ENCODE results near the gene STK11. TPM values are rescaled to one million over a fixed set of nuclear protein-coding genes. Genes with fewer than 3 reads are reported as not detected.
A peak's percentile ranks its signal among the peaks of the same experiment; 100 is the strongest.

Gene STK11
- 14.9 TPM for polyA plus RNA-seq

GRCh38 chr19:1205114-1206099 lies at the start of gene STK11:
STK11 (plus strand) TSS chr19:1205778; CDS start chr19:1206914, 1,136 bp downstream.
- peak within 1 kb of the TSS; percentile 89 to 99 (median 98) for H3K4me3 Mint-ChIP-seq
- H3K36me3 Mint-ChIP-seq: no peaks in the 10 kb centered on the region
- peak within 1 kb of the TSS; percentile 94 to 96 (median 94) for H3K27ac Mint-ChIP-seq
- H3K27me3 Mint-ChIP-seq: no peaks in the 10 kb centered on the region
- no peaks in the 10 kb centered on the region for H3K9me3 Mint-ChIP-seq
- peaks cover 3 to 12% (median 8%) of the 10 kb centered on the region in 3 donors for H3K4me1 Mint-ChIP-seq

GRCh38 chr19:1156305-1156801 lies 49.2 kb upstream of the STK11 start:
- peaks cover 0 to 4% (median 0%) of the 10 kb centered on the region in 3 donors for H3K4me1 Mint-ChIP-seq
- no peak overlapping the region for H3K4me3 Mint-ChIP-seq
- no peaks in the 10 kb centered on the region for H3K9me3 Mint-ChIP-seq
- H3K27ac Mint-ChIP-seq: no peak overlapping the region
- H3K36me3 Mint-ChIP-seq: no peaks in the 10 kb centered on the region
- H3K27me3 Mint-ChIP-seq: no peaks in the 10 kb centered on the region

- peaks cover 0 to 7% (median 0%) of the 10 kb centered on the region in 3 donors for H3K4me1 Mint-ChIP-seq
- no peaks in the 10 kb centered on the region for H3K27me3 Mint-ChIP-seq
- no peak overlapping the region for H3K4me3 Mint-ChIP-seq
- no peaks in the 10 kb centered on the region for H3K36me3 Mint-ChIP-seq
- H3K9me3 Mint-ChIP-seq: no peaks in the 10 kb centered on the region
- H3K27ac Mint-ChIP-seq: no peak overlapping the region
These were observed 48.6 kb upstream of the STK11 start for GRCh38 chr19:1156830-1157615.

- Mint-ChIP-seq H3K4me3 (no peak overlapping the region), H3K27ac (no peak overlapping the region), H3K27me3 (no peaks in the 10 kb centered on the region), H3K9me3 (no peaks in the 10 kb centered on the region), H3K4me1 (peaks cover 0 to 10% (median 6%) of the 10 kb centered on the region in 3 donors), H3K36me3 (peaks cover 3% of the 10 kb centered on the region)
These were observed 47.4 kb upstream of the STK11 start for GRCh38 chr19:1157931-1158884.

GRCh38 chr19:1158885-1159448 lies 46.6 kb upstream of the STK11 start:
- Mint-ChIP-seq H3K4me1 (peaks cover 0 to 10% (median 6%) of the 10 kb centered on the region in 3 donors), H3K36me3 (peaks cover 3% of the 10 kb centered on the region), H3K27me3 (no peaks in the 10 kb centered on the region), H3K9me3 (no peaks in the 10 kb centered on the region), H3K27ac (no peak overlapping the region), H3K4me3 (no peak overlapping the region)

- H3K9me3 Mint-ChIP-seq: no peaks in the 10 kb centered on the region
- peak overlapping the region in 2 of 3 donors; percentile 71 to 80 for H3K27ac Mint-ChIP-seq
- peaks cover 0 to 10% (median 6%) of the 10 kb centered on the region in 3 donors for H3K4me1 Mint-ChIP-seq
- H3K27me3 Mint-ChIP-seq: no peaks in the 10 kb centered on the region
- peak overlapping the region in 1 of 4 donors; percentile 70 for H3K4me3 Mint-ChIP-seq
- H3K36me3 Mint-ChIP-seq: peaks cover 3% of the 10 kb centered on the region
These were observed 45.5 kb upstream of the STK11 start for GRCh38 chr19:1159864-1160595.

GRCh38 chr19:1161716-1162115 lies 43.9 kb upstream of the STK11 start:
- Mint-ChIP-seq H3K4me1 (peaks cover 0 to 10% (median 8%) of the 10 kb centered on the region in 3 donors), H3K36me3 (peaks cover 4% of the 10 kb centered on the region), H3K9me3 (no peaks in the 10 kb centered on the region), H3K4me3 (peak overlapping the region in 2 of 4 donors; percentile 66 to 82), H3K27ac (peak overlapping the region in 1 of 3 donors; percentile 76), H3K27me3 (no peaks in the 10 kb centered on the region)

GRCh38 chr19:1162404-1163282 lies 42.9 kb upstream of the STK11 start:
- H3K4me1 Mint-ChIP-seq: peaks cover 0 to 10% (median 8%) of the 10 kb centered on the region in 3 donors
- H3K36me3 Mint-ChIP-seq: peaks cover 4% of the 10 kb centered on the region
- H3K4me3 Mint-ChIP-seq: no peak overlapping the region
- no peaks in the 10 kb centered on the region for H3K9me3 Mint-ChIP-seq
- peak overlapping the region in 1 of 3 donors; percentile 87 for H3K27ac Mint-ChIP-seq
- H3K27me3 Mint-ChIP-seq: no peaks in the 10 kb centered on the region

- Mint-ChIP-seq H3K27me3 (no peaks in the 10 kb centered on the region), H3K4me1 (peaks cover 0 to 10% (median 8%) of the 10 kb centered on the region in 3 donors), H3K4me3 (no peak overlapping the region), H3K27ac (peak overlapping the region in 1 of 3 donors; percentile 87), H3K9me3 (no peaks in the 10 kb centered on the region), H3K36me3 (peaks cover 4% of the 10 kb centered on the region)
These were observed 42.2 kb upstream of the STK11 start for GRCh38 chr19:1163283-1163933.

- Mint-ChIP-seq H3K4me3 (no peak overlapping the region), H3K27ac (no peak overlapping the region), H3K4me1 (peaks cover 0 to 11% (median 10%) of the 10 kb centered on the region in 3 donors), H3K27me3 (no peaks in the 10 kb centered on the region), H3K36me3 (peaks cover 4% of the 10 kb centered on the region), H3K9me3 (no peaks in the 10 kb centered on the region)
These were observed 41.5 kb upstream of the STK11 start for GRCh38 chr19:1163934-1164683.

GRCh38 chr19:1164684-1165531 lies 40.7 kb upstream of the STK11 start:
- H3K36me3 Mint-ChIP-seq: peaks cover 4% of the 10 kb centered on the region
- no peaks in the 10 kb centered on the region for H3K9me3 Mint-ChIP-seq
- H3K27ac Mint-ChIP-seq: no peak overlapping the region
- H3K4me3 Mint-ChIP-seq: no peak overlapping the region
- H3K4me1 Mint-ChIP-seq: peaks cover 0 to 12% (median 12%) of the 10 kb centered on the region in 3 donors
- H3K27me3 Mint-ChIP-seq: no peaks in the 10 kb centered on the region
